Cardiac fibroblast (primary cell): ENCODE measurements around the gene MAP1A.

ENCODE experiments used
- DNase-seq, 2 donors: peaks; one replicate each; pipeline versions ENCODE4 v3.0.0 to v3.0.0-alpha.2; 2010; ENCODE audit warnings: low read depth in 2 of 2
- H3K4me3 ChIP-seq, 2 donors: replicated peaks in 1 of 2; 1 replicate in 1 of 2; 2 replicates in 1 of 2; pipeline ENCODE4 v1.5.1; 2011; ENCODE audit warnings: low read depth in 2 of 2, low read length in 2 of 2, mild to moderate bottlenecking in 2 of 2, moderate library complexity in 1 of 2
- TF ChIP-seq, protein P1 (sequence below): IDR thresholded peaks from one replicate; pipeline ENCODE4 v1.5.1; 2011; ENCODE audit warnings: low read depth, mild to moderate bottlenecking, low read length, inconsistent platforms

The MAP1A gene

DNA sequence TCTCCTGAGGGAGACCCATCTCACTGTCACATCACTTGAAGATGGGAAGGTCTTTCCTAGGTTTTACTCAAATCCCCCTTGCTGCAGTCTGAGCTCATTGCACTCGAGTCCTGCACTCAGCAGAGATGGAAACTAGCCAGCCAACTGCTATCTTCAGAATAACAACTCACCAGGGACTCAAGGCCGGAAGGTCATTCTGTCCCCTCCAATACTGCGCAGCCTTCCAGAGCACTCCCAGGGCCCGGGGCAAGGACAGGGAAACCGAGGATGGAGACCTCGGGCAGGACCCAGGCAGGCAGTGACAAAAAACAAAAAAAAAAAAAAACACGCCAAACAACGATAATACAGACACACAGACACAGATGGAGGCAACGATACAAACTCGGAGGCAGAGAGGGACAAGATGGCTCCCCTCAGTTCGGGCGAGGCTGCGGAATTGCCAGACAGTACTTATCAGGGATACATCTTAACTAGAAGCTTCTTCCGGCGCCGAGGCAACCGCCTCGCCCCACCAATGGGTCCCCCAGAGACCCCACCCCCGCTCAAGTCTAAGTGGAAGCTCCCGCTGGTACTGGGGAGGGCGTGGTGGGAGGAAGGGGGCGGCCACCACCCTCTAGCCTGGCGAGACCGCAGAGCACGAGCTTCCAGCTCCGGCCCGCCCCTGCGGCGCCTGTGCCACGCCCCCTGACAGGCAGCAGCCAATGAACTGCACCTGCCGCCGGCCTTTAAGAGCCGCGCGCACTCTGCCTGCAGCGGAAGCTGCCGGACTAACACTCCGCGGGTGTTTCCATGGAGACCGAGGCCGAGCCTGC, 7.0 kb upstream of the MAP1A start:
- peak overlapping the region; percentile 46 to 63 for H3K4me3 ChIP-seq
- peak; percentile 98 to 99 for DNase-seq
- TF ChIP-seq, protein P1, sequence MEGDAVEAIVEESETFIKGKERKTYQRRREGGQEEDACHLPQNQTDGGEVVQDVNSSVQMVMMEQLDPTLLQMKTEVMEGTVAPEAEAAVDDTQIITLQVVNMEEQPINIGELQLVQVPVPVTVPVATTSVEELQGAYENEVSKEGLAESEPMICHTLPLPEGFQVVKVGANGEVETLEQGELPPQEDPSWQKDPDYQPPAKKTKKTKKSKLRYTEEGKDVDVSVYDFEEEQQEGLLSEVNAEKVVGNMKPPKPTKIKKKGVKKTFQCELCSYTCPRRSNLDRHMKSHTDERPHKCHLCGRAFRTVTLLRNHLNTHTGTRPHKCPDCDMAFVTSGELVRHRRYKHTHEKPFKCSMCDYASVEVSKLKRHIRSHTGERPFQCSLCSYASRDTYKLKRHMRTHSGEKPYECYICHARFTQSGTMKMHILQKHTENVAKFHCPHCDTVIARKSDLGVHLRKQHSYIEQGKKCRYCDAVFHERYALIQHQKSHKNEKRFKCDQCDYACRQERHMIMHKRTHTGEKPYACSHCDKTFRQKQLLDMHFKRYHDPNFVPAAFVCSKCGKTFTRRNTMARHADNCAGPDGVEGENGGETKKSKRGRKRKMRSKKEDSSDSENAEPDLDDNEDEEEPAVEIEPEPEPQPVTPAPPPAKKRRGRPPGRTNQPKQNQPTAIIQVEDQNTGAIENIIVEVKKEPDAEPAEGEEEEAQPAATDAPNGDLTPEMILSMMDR: peak; percentile 38

DNA sequence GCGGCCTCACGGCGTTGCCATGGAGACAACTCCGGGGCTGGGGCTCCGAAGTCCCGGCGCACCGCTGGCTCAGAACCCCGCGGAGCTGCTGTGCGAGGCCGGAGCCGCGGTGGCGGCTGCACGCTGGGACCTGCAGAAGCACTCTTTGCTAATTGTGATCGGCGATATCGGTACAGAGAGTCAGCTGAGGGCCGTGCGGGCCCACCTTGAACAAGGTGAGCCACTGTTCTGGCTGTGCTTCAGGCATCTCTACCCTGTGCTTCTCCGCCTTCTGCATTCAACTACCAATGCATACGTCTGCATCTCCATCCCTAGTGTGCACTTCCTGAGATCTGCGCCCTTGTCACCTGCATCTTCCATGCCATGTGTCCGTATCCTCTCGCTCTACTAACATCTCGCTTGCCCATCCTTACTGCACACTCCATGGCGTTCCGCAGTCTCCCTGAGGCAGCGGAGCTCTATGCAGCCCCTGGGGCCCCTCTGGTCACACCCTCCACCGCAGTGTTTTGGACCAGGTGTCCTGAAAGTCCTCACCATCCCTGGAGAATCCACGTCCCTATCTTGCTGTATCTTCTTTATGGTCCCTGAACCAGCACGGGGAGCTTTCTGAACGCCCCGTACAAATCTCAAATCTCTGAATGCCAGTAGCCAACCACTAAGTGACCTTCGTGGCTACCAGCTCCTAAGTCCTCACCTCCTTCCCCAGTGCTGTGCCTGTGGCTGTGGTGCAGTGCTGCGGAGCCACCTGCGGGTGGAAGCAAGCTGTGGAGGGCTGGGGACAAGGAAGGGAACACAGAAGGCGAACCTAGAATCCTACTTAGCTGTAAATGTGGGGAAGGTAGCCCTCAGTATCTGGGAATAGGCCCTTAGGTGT, 6.2 kb upstream of the MAP1A start:
- peak overlapping the region; percentile 46 to 63 for H3K4me3 ChIP-seq
- TF ChIP-seq, protein P1: peak; percentile 14
- no peak for DNase-seq

DNA sequence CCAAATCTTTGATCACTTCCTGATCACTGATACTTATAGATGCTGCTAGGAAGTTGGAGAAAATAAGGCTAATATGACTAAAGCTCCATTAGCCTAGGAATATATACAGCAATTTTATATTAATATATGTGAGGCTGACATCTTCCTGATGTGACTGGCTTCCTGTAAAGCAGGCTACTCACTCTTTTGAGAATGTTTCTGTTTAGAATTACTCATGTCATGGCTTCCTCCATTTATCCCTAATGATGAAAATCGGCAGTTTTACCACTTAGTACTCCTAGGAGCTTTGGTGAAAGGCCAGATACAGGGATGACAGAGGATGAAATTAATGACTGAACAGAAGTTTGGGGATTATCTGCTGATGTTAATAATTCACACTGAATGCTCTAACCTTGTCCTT, 3.9 kb upstream of the MAP1A start:
- peak in 1 of 2 donors; percentile 40 for DNase-seq
- H3K4me3 ChIP-seq: no peak overlapping the region
- TF ChIP-seq, protein P1: no peak

DNA sequence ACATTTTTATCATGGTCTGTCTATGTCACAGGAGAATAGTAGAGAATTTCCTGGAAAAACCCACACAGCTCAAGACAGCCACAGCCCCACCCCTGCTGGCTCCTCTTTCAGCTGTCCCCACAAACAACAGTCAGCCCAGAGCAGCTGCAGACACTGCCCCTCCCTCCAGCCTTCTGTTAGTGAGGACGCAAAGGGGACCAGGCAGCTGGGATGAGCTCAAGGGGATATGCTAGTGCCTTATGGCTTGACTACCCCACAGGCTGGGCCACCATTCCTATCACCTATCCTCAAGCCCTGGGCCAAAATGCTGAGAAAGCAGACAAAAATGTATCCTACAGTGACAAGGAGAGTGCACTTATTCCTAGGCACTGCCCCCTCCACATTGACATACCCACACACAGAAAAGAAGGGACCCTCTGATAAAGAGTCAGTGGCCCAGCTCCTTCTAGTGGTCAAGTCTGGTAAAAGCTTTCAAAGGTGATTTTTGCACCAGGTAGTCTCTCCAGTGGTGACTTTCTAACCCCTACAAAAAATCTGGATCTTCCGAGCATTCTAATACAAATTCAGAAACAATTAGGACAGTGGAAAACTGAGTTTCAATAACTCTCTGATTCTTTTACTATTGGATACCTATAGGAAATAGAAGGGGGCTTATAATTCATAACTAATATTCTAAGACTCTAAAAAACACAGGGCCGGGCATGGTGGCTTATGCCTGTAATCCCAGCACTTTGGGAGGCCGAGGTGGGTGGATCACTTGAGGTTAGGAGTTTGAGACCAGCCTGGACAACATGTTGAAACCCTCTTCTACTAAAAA, 3.0 kb upstream of the MAP1A start:
- TF ChIP-seq, protein P1: peak; percentile 71
- peak; percentile 49 for DNase-seq
- no peak overlapping the region for H3K4me3 ChIP-seq

DNA sequence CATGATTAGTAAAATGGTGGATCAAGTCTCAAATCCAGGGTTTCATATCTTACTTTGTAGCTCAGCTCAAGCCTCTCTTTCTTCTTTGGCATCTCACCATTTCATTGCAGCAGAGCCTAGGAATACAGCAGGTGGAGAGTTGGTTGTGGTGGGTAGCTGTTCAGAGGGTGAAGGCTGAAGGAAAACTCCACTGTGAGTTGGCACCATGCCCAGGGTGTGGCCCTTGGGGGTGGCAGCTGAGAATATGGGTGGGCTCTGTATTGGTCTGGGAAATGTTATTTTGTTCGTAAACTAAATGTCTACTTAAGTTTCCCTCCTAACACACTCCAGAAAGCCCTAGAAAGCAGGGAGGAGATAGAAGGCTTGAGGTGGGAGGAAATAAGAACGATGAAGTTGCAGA, 1.7 kb upstream of the MAP1A start:
- DNase-seq: no peak
- TF ChIP-seq, protein P1: no peak
- no peak overlapping the region for H3K4me3 ChIP-seq

DNA sequence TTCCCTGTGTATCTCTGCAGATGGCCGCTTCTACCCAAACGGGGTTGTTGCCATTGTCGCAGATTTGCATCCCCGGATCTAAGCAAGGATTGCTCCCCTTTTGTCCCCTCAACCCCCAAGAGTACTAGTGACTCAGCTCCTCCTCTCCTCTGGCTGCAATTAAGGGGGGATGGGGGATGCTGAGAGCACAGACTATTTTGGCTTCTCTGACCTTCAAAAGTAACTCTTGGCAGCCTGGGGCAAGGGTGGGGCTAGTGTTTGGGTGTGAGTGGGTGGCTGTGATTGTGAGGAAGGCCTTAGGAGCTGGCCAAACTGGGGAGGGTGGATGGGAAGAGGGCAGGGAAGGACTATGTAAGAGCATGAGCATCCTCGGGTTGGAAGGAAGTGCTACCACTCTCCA, 1.2 kb upstream of the MAP1A start:
- no peak overlapping the region for H3K4me3 ChIP-seq
- peak; percentile 33 to 53 for DNase-seq
- TF ChIP-seq, protein P1: no peak
